K562 (cell line): ENCODE measurements around the gene SETD3. TPM values are rescaled to one million over a fixed set of nuclear protein-coding genes. Genes with fewer than 3 reads are reported as not detected.

ENCODE experiments used
- DMBX1 ChIP-seq: fragments of 250-450 bp; sonication (Bioruptor Pico); IDR thresholded peaks from 2 replicates; pipeline ENCODE4 v1.8.0; 2022; ENCODE audit warnings: inconsistent platforms, mild to moderate bottlenecking, moderate library complexity, borderline replicate concordance
- EP400 ChIP-seq: fragments of 450-650 bp; IDR thresholded peaks from 2 replicates; pipeline ENCODE4 v1.6.1; 2017; ENCODE audit warnings: antibody characterized with exemption, mild to moderate bottlenecking, moderate library complexity
- FOS ChIP-seq: IDR thresholded peaks from 3 replicates; pipeline ENCODE4 v1.6.1; 2011; ENCODE audit not compliant: insufficient read length; ENCODE audit errors: extremely low read depth
- MCM2 ChIP-seq: fragments of 450-650 bp; IDR thresholded peaks from 2 replicates; pipeline ENCODE4 v1.6.1; 2017; ENCODE audit warnings: low read depth, mild to moderate bottlenecking
- ZNF444 ChIP-seq: fragments of 250-450 bp; sonication (Bioruptor Pico); IDR thresholded peaks from 2 replicates; pipeline ENCODE4 v1.4.0; 2020; ENCODE audit warnings: mild to moderate bottlenecking, moderate library complexity
- ZNF561 ChIP-seq: fragments of 450-650 bp; formaldehyde crosslinking; conservative IDR thresholded peaks from 2 replicates; pipeline ENCODE4 v1.4.0; 2020; ENCODE audit warnings: mild to moderate bottlenecking, moderate library complexity
- ZNF717 ChIP-seq: fragments of 250-450 bp; sonication (Bioruptor Pico); IDR thresholded peaks from 2 replicates; pipeline ENCODE4 v1.5.0; 2021
- polyA plus RNA-seq, 8 experiments: library from polyadenylated mRNA; depleted of rRNA in 4 of 8; stranded (reverse) in 5 of 8; unstranded in 3 of 8; fragments of >200 nt; fragmentation: Nextera tagmentation in 2 of 8; fragmentation: Illumina TruSeq in 1 of 8; extraction: Ambion mirVana in 2 of 8; extraction: Trizol in 1 of 8; gene quantifications; 2 replicates each; pipeline versions ENCODE4 v1.2.1 to v1.2.3, GENCODE V29; 2011 to 2014; ENCODE audit warnings: inconsistent platforms in 1 of 8, missing spikeins in 1 of 8
- total RNA-seq, 7 experiments: library from RNA; depleted of rRNA in 6 of 7; stranded (reverse); fragments of >200 nt in 6 of 7; fragmentation: Illumina TruSeq in 2 of 7; extraction: Trizol in 2 of 7; gene quantifications; 2 replicates each; pipeline versions ENCODE4 v1.2.1 to v1.2.3, GENCODE V29; 2011 to 2021; ENCODE audit warnings: low replicate concordance in 1 of 7
- TF ChIP-seq, protein P1 (sequence below), 2 experiments: fragments of 450-650 bp in 1 of 2; IDR thresholded peaks; 2 replicates each; pipeline ENCODE4 v1.6.1; 2011 to 2017; ENCODE audit warnings: low read depth in 2 of 2, antibody characterized with exemption in 1 of 2, borderline replicate concordance in 1 of 2, low read length in 1 of 2, mild to moderate bottlenecking in 1 of 2, mixed read lengths in 1 of 2; ENCODE audit not compliant: control insufficient read depth in 1 of 2
- TF ChIP-seq, protein P2 (sequence below): fragments of 450-650 bp; conservative IDR thresholded peaks from 2 replicates; pipeline ENCODE4 v1.6.1; 2016; ENCODE audit warnings: missing genetic modification characterization, low read depth, mild to moderate bottlenecking, missing compliant biosample characterization, moderate library complexity

Gene SETD3
- total and polyA plus RNA-seq, 9 of the 15 experiments (the other 6 are each of a cell fraction or from before 2014, with no cell fraction given) = 8.5 to 35.9 (median 26.5) TPM

DNA sequence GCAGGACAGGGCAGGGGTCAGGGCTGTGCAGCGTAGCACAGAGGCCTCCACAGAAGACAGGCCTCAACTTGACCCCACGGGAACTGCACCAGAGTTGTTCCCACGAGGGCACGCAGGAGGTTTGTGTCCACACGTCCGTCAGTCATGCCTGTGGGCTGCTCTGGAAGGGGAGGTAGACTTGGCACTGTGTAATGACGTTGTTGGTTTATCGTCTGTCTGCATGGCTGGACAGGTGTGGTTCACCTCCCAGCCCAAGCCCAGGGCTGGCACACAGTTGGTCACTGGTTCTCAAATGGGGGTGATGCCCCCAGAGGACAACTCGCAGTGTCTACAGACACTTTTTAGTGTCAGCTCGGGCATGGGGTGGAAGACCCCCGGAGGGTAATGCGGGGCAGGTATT is 46.4 kb upstream of the SETD3 start (continued):
- TF ChIP-seq, protein P1, sequence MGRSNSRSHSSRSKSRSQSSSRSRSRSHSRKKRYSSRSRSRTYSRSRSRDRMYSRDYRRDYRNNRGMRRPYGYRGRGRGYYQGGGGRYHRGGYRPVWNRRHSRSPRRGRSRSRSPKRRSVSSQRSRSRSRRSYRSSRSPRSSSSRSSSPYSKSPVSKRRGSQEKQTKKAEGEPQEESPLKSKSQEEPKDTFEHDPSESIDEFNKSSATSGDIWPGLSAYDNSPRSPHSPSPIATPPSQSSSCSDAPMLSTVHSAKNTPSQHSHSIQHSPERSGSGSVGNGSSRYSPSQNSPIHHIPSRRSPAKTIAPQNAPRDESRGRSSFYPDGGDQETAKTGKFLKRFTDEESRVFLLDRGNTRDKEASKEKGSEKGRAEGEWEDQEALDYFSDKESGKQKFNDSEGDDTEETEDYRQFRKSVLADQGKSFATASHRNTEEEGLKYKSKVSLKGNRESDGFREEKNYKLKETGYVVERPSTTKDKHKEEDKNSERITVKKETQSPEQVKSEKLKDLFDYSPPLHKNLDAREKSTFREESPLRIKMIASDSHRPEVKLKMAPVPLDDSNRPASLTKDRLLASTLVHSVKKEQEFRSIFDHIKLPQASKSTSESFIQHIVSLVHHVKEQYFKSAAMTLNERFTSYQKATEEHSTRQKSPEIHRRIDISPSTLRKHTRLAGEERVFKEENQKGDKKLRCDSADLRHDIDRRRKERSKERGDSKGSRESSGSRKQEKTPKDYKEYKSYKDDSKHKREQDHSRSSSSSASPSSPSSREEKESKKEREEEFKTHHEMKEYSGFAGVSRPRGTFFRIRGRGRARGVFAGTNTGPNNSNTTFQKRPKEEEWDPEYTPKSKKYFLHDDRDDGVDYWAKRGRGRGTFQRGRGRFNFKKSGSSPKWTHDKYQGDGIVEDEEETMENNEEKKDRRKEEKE (IDR thresholded peaks at IDR 0.05; ENCODE audit: borderline replicate concordance in 1 of 2, control insufficient read depth in 1 of 2, low read depth in 2 of 2, low read length in 1 of 2) = no peak
- TF ChIP-seq MCM2 = no peak
- TF ChIP-seq, protein P2, sequence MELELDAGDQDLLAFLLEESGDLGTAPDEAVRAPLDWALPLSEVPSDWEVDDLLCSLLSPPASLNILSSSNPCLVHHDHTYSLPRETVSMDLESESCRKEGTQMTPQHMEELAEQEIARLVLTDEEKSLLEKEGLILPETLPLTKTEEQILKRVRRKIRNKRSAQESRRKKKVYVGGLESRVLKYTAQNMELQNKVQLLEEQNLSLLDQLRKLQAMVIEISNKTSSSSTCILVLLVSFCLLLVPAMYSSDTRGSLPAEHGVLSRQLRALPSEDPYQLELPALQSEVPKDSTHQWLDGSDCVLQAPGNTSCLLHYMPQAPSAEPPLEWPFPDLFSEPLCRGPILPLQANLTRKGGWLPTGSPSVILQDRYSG (tag) = no peak
- TF ChIP-seq ZNF444 (CRISPR knock-in tag) = no peak
- TF ChIP-seq DMBX1 (CRISPR knock-in tag) = no peak
- TF ChIP-seq ZNF561 = no peak
- TF ChIP-seq ZNF717 = no peak
- TF ChIP-seq FOS = no peak
- TF ChIP-seq EP400 = no peak
